B cell (primary cell): ENCODE measurements around the gene GAB3. TPM values are rescaled to one million over a fixed set of nuclear protein-coding genes. Genes with fewer than 3 reads are reported as not detected.
A peak's percentile ranks its signal among the peaks of the same experiment; 100 is the strongest.

Experiments used
- ATAC-seq: fragments of 200-7000 bp; cut with Tn5 transposase; one replicate; pipeline ENCODE4 v1.10.0; 2021; ENCODE audit warnings: low read depth, mild to moderate bottlenecking, moderate number of reproducible peaks, moderate library complexity
- CTCF ChIA-PET: fragments of 350-600 bp; sonication (Branson Sonifier 250); formaldehyde crosslinking; loops from one replicate; lab custom pipeline; 2021; ENCODE audit warnings: antibody characterized with exemption, inconsistent platforms; lab: Charles Lee
- POLR2A ChIA-PET: fragments of 350-600 bp; sonication (Branson Sonifier 250); formaldehyde crosslinking; loops from one replicate; lab custom pipeline; 2021; ENCODE audit warnings: antibody characterized with exemption; lab: Charles Lee
- DNase-seq: peaks from one replicate; pipeline ENCODE4 v3.0.0; 2013
- H2AFZ ChIP-seq: 2 replicates; pipeline ENCODE4 v1.6.1; 2012; ENCODE audit warnings: mild to moderate bottlenecking, low read depth, low read length; ENCODE audit not compliant: insufficient read depth, poor library complexity, severe bottlenecking
- H3K27ac ChIP-seq, 2 donors: 1 replicate in 1 of 2; 2 replicates in 1 of 2; pipeline ENCODE4 v1.5.1; 2012 to 2013; ENCODE audit warnings: low read length in 2 of 2, mild to moderate bottlenecking in 2 of 2, moderate library complexity in 1 of 2
- H3K27me3 ChIP-seq, 4 experiments: fragments of 200-600 bp in 1 of 4; sonication (generic) in 1 of 4; replicated peaks in 1 of 4; 1 replicate in 2 of 4; 2 replicates in 2 of 4; pipeline versions ENCODE4 v1.6.1 to v1.7.0; 2013 to 2016; ENCODE audit warnings: low read length in 3 of 4, mild to moderate bottlenecking in 2 of 4, mixed read lengths in 1 of 4, moderate library complexity in 1 of 4; ENCODE audit not compliant: insufficient read depth in 4 of 4, control insufficient read depth in 3 of 4; ENCODE audit errors: control extremely low read depth in 1 of 4
- H3K36me3 ChIP-seq, 2 experiments: replicated peaks in 1 of 2; 1 replicate in 1 of 2; 2 replicates in 1 of 2; pipeline versions ENCODE4 v1.6.1 to v1.7.1; 2013; ENCODE audit warnings: low read length in 1 of 2; ENCODE audit not compliant: insufficient read depth in 2 of 2, control insufficient read depth in 1 of 2; ENCODE audit errors: control extremely low read depth in 1 of 2, extremely low read depth in 1 of 2
- H3K4me1 ChIP-seq, 2 donors: fragments of 200-600 bp in 1 of 2; sonication (generic) in 1 of 2; 1 replicate in 1 of 2; 2 replicates in 1 of 2; pipeline versions ENCODE4 v1.5.1 to v1.6.1; 2013 to 2017; ENCODE audit warnings: low read length in 2 of 2; ENCODE audit not compliant: control insufficient read depth in 2 of 2, insufficient read depth in 2 of 2
- H3K4me2 ChIP-seq: replicated peaks from 2 replicates; pipeline ENCODE3; 2012; ENCODE audit warnings: mild to moderate bottlenecking, low read depth, low read length; ENCODE audit not compliant: poor library complexity, severe bottlenecking
- H3K4me3 ChIP-seq, 5 experiments: fragments of 200-600 bp in 1 of 5; sonication (generic) in 1 of 5; 1 replicate in 3 of 5; 2 replicates in 2 of 5; pipeline versions ENCODE4 v1.5.1 to v1.7.0; 2011 to 2016; ENCODE audit warnings: low read length in 4 of 5, mild to moderate bottlenecking in 4 of 5, low read depth in 2 of 5, control low read depth in 1 of 5, moderate library complexity in 1 of 5; ENCODE audit not compliant: insufficient read depth in 1 of 5; ENCODE audit errors: control extremely low read depth in 1 of 5, extremely low read depth in 1 of 5
- H3K79me2 ChIP-seq: fragments of 200-600 bp; sonication (generic); one replicate; pipeline ENCODE4 v1.6.0; 2016; ENCODE audit warnings: low read length; ENCODE audit not compliant: control insufficient read depth, insufficient read depth
- H3K9ac ChIP-seq: fragments of 200-600 bp; sonication (generic); 2 replicates; pipeline ENCODE4 v1.6.1; 2017; ENCODE audit warnings: mild to moderate bottlenecking, low read length, moderate library complexity
- H3K9me3 ChIP-seq, 3 donors: one replicate each; pipeline versions ENCODE4 v1.6.1 to v1.7.1; 2013; ENCODE audit warnings: low read length in 2 of 3; ENCODE audit not compliant: control insufficient read depth in 2 of 3, insufficient read depth in 1 of 3; ENCODE audit errors: control extremely low read depth in 1 of 3
- H4K20me1 ChIP-seq: 2 replicates; pipeline ENCODE4 v1.6.0; 2012; ENCODE audit warnings: mild to moderate bottlenecking, low read length; ENCODE audit not compliant: insufficient read depth, control insufficient read depth, poor library complexity, severe bottlenecking
- H3K27ac Mint-ChIP-seq: one replicate; pipeline ENCODE4 v1.8.0; 2021; ENCODE audit warnings: mixed read lengths
- H3K27me3 Mint-ChIP-seq: one replicate; pipeline ENCODE4 v1.8.0; 2021; ENCODE audit warnings: mixed read lengths
- H3K4me1 Mint-ChIP-seq: one replicate; pipeline ENCODE4 v1.8.0; 2021; ENCODE audit warnings: mixed read lengths
- H3K4me3 Mint-ChIP-seq: one replicate; pipeline ENCODE4 v1.8.0; 2021; ENCODE audit warnings: mixed read lengths
- H3K9me3 Mint-ChIP-seq: one replicate; pipeline ENCODE4 v1.8.0; 2022; ENCODE audit warnings: mixed read lengths; ENCODE audit not compliant: insufficient read depth
- EZH2 ChIP-seq: IDR thresholded peaks from 2 replicates; pipeline ENCODE4 v1.6.1; 2012; ENCODE audit warnings: borderline replicate concordance, low read depth, mild to moderate bottlenecking, moderate library complexity, low read length; ENCODE audit not compliant: insufficient read depth, poor library complexity, severe bottlenecking
- WGBS: methylation state at CpG from one replicate; pipeline ENCODE4 v1.1.5; 2013; ENCODE audit warnings: missing lambda C conversion rate; ENCODE audit not compliant: insufficient coverage; 5-methylcytosine and 5-hydroxymethylcytosine counted together
- intact Hi-C: fragments of 100-400 bp; cut with micrococcal nuclease; formaldehyde crosslinking; loops from one replicate; pipeline ENCODE4 v1.10.0; 2022
- polyA minus RNA-seq: library from RNA; depleted of rRNA, polyadenylated mRNA; stranded (reverse); fragments of >200 nt; gene quantifications from 2 replicates; pipeline ENCODE4 v1.2.3, GENCODE V29; 2012
- polyA plus RNA-seq: library from polyadenylated mRNA; depleted of rRNA; stranded (reverse); fragments of >200 nt; gene quantifications from 2 replicates; pipeline ENCODE4 v1.2.3, GENCODE V29; 2012
- total RNA-seq, 2 donors: library from RNA; stranded (reverse); fragments of 120-200 nt in 1 of 2; gene quantifications; 1 replicate in 1 of 2; 2 replicates in 1 of 2; pipeline versions ENCODE4 v1.2.3 to v1.2.4, GENCODE V29; 2013 to 2022
- TF ChIP-seq, protein P1 (sequence below): fragments of 200-600 bp; IDR thresholded peaks from one replicate; pipeline ENCODE4 v1.8.0; 2022; ENCODE audit warnings: antibody characterized with exemption, mild to moderate bottlenecking

GAB3 gene, protein sequence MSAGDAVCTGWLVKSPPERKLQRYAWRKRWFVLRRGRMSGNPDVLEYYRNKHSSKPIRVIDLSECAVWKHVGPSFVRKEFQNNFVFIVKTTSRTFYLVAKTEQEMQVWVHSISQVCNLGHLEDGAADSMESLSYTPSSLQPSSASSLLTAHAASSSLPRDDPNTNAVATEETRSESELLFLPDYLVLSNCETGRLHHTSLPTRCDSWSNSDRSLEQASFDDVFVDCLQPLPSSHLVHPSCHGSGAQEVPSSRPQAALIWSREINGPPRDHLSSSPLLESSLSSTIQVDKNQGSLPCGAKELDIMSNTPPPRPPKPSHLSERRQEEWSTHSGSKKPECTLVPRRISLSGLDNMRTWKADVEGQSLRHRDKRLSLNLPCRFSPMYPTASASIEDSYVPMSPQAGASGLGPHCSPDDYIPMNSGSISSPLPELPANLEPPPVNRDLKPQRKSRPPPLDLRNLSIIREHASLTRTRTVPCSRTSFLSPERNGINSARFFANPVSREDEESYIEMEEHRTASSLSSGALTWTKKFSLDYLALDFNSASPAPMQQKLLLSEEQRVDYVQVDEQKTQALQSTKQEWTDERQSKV
- 16.5 and 17.2 TPM in 2 replicates for total RNA-seq
- total RNA-seq (2013) = 12.7 TPM
- 13.2 and 15.5 TPM in 2 replicates for polyA plus RNA-seq
- 12.5 and 16.8 TPM in 2 replicates for polyA minus RNA-seq

DNA sequence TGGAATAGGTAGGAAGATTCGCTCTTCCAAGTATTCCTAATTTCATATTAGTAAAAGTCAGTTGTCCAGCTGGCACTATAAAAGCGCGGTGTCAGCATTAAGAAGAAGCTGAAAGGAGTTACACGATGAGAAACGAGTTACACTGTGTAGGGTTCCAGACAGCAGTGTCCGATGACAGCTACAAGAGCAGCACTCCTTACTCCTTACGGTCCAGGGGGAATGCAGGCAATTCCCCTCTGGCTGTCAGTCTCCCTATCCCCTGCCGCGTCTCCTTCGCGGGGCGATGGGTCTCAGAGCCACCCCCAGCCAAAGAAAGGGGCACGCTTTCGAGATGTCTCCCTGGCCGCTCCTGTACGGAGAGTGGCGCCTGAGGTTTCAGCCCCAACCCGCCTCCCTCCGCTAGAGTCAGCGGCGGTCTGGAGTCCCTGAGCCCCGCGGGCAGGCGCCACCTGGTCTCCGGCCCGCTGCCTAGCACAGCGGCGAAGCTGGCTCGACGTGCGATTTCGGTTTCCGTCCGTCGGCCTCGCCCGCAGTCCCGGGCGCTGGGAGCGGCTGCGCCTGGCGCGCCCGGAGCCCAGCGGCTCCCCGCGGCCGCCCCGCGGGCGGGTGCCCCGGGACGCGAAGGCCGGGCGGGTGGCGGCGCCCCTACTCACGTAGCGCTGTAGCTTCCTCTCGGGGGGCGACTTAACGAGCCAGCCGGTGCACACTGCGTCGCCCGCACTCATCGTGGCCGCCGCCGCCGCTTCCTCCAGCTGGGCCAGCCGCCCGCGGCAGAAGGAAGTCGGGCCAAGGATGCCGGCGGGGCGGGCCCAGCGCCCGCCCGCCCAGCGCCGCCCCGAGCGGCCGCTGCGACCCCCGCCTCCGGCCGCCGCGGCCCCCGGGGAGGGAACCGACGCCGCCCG is at the start of gene GAB3:
Gene GAB3 (minus strand): TSS at position 777 of the 902 bp plus-strand sequence. CDS start 52 bp downstream, at position 725.
- WGBS = under 1% methylated on average over 71 of the region's 98 CpGs
- Histone ChIP-seq H4K20me1 (no peaks in the 10 kb centered on the region), H3K4me3 (peak within 1 kb of the TSS; percentile 27 to 70 (median 57)), H3K9me3 (no peaks in the 10 kb centered on the region), H3K36me3 (no peaks in the 10 kb centered on the region), H3K27me3 (no peaks in the 10 kb centered on the region), H3K9ac (peak within 1 kb of the TSS; percentile 64), H3K4me2 (peak within 1 kb of the TSS; percentile 75), H2AFZ (peak within 1 kb of the TSS; percentile 75), H3K4me1 (peaks cover 18 to 27% of the 10 kb centered on the region in 2 donors), H3K79me2 (peaks cover 4% of the 10 kb centered on the region), H3K27ac (peak within 1 kb of the TSS; percentile 66 to 69)
- no peak for TF ChIP-seq EZH2
- TF ChIP-seq, protein P1, sequence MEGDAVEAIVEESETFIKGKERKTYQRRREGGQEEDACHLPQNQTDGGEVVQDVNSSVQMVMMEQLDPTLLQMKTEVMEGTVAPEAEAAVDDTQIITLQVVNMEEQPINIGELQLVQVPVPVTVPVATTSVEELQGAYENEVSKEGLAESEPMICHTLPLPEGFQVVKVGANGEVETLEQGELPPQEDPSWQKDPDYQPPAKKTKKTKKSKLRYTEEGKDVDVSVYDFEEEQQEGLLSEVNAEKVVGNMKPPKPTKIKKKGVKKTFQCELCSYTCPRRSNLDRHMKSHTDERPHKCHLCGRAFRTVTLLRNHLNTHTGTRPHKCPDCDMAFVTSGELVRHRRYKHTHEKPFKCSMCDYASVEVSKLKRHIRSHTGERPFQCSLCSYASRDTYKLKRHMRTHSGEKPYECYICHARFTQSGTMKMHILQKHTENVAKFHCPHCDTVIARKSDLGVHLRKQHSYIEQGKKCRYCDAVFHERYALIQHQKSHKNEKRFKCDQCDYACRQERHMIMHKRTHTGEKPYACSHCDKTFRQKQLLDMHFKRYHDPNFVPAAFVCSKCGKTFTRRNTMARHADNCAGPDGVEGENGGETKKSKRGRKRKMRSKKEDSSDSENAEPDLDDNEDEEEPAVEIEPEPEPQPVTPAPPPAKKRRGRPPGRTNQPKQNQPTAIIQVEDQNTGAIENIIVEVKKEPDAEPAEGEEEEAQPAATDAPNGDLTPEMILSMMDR = no peak
- ATAC-seq (peak; percentile 68), DNase-seq (peak; percentile 76)
- H3K27me3 Mint-ChIP-seq = no peaks in the 10 kb centered on the region
- ChIA-PET POLR2A (interaction anchor here (0.8 to 1.3 kb wide), 4 partner anchors 9 to 77 kb away, joined by 3 to 7 read pairs (median 4); partner anchors contain the start of gene DKC1), CTCF (interaction anchor here (0.7 to 5.3 kb wide), 11 partner anchors 9 to 90 kb away, joined by 3 to 44 read pairs (median 3); partner anchors contain the start of genes DKC1 and MPP1)
- H3K9me3 Mint-ChIP-seq = no peaks in the 10 kb centered on the region
- peak within 1 kb of the TSS; percentile 94 for H3K27ac Mint-ChIP-seq
- H3K4me3 Mint-ChIP-seq = peak within 1 kb of the TSS; percentile 87
- intact Hi-C loops = loop anchor here (1.0 kb wide), 1 partner anchor 13 kb away; no protein-coding TSS in a partner anchor
- peaks cover 18% of the 10 kb centered on the region for H3K4me1 Mint-ChIP-seq
